Subcutaneous adipose tissue (tissue), 4 donors: ENCODE results near the gene STARD10. TPM values are rescaled to one million over a fixed set of nuclear protein-coding genes. Genes with fewer than 3 reads are reported as not detected.

Experiments
- CTCF ChIP-seq: fragments of 450-650 bp; IDR thresholded peaks from one replicate; pipeline ENCODE4 v1.5.1; 2016; ENCODE audit warnings: low read depth, mild to moderate bottlenecking, control low read depth, antibody characterized with exemption, moderate library complexity
- total RNA-seq, 4 donors: library from RNA; depleted of rRNA; stranded (reverse); fragments of >200 nt; gene quantifications; one replicate each; pipeline ENCODE4 v1.1.0, GENCODE V29; 2016

Gene STARD10
- total RNA-seq, 4 donors from 2014 or later: 13.4 to 20.2 (median 14.8) TPM

GRCh38 chr11:72760539-72761405 is 33.1 kb downstream of the STARD10 start:
- no peak for TF ChIP-seq CTCF

GRCh38 chr11:72759468-72759985 is 34.3 kb downstream of the STARD10 start:
- TF ChIP-seq CTCF: no peak

GRCh38 chr11:72758690-72759389 is 35.0 kb downstream of the STARD10 start:
- TF ChIP-seq CTCF: no peak

- TF ChIP-seq CTCF: no peak
These were observed 35.5 kb downstream of the STARD10 start for GRCh38 chr11:72758304-72758689.

- TF ChIP-seq CTCF: no peak
These were observed 38.0 kb downstream of the STARD10 start for GRCh38 chr11:72755713-72756285.

GRCh38 chr11:72754544-72755155 is 39.2 kb downstream of the STARD10 start:
- no peak for TF ChIP-seq CTCF

- TF ChIP-seq CTCF: no peak
These were observed 39.7 kb downstream of the STARD10 start for GRCh38 chr11:72754149-72754543.
